Mesenchymal stem cell (in vitro differentiated cells and primary cell): ENCODE results near the gene MAST2.

ENCODE experiments used
- DNase-seq: peaks from one replicate; pipeline ENCODE4 v3.0.0-alpha.2; 2013
- H2AFZ ChIP-seq: one replicate; pipeline ENCODE4 v1.6.1; 2013; ENCODE audit warnings: low read depth, mild to moderate bottlenecking, control low read depth, inconsistent platforms, low read length, moderate library complexity
- H2AK5ac ChIP-seq: 2 replicates; pipeline ENCODE4 v1.6.1; 2013; ENCODE audit warnings: low read length, moderate library complexity, mild to moderate bottlenecking, inconsistent platforms; ENCODE audit not compliant: severe bottlenecking
- H2BK120ac ChIP-seq: one replicate; pipeline ENCODE4 v1.6.1; 2013; ENCODE audit warnings: low read depth, mild to moderate bottlenecking, inconsistent platforms, low read length, moderate library complexity
- H2BK12ac ChIP-seq, 2 experiments: one replicate each; pipeline ENCODE4 v1.6.1; 2013; ENCODE audit warnings: inconsistent platforms in 2 of 2, low read length in 2 of 2, mild to moderate bottlenecking in 2 of 2, moderate library complexity in 2 of 2, control low read depth in 1 of 2
- H2BK15ac ChIP-seq: one replicate; pipeline ENCODE4 v1.6.1; 2013; ENCODE audit warnings: mild to moderate bottlenecking, low read depth, inconsistent platforms; ENCODE audit not compliant: poor library complexity, severe bottlenecking
- H2BK5ac ChIP-seq: 2 replicates; pipeline ENCODE4 v1.6.1; 2013; ENCODE audit warnings: low read depth, mild to moderate bottlenecking, low read length, control low read depth, inconsistent platforms; ENCODE audit not compliant: poor library complexity, severe bottlenecking
- H3K14ac ChIP-seq, 2 experiments: one replicate each; pipeline ENCODE4 v1.6.1; 2013; ENCODE audit warnings: inconsistent platforms in 2 of 2, low read length in 2 of 2, control low read depth in 1 of 2, mild to moderate bottlenecking in 1 of 2, moderate library complexity in 1 of 2
- H3K18ac ChIP-seq, 2 experiments: one replicate each; pipeline ENCODE4 v1.6.1; 2013; ENCODE audit warnings: inconsistent platforms in 2 of 2, low read length in 2 of 2, control low read depth in 1 of 2, low read depth in 1 of 2, mild to moderate bottlenecking in 1 of 2
- H3K23ac ChIP-seq, 2 experiments: one replicate each; pipeline ENCODE4 v1.6.1; 2013; ENCODE audit warnings: inconsistent platforms in 2 of 2, low read length in 2 of 2, mild to moderate bottlenecking in 2 of 2, moderate library complexity in 2 of 2, control low read depth in 1 of 2
- H3K27ac ChIP-seq: 2 replicates; pipeline ENCODE4 v1.5.1; 2013; ENCODE audit warnings: mild to moderate bottlenecking, moderate library complexity, low read length, control low read depth, inconsistent platforms; ENCODE audit not compliant: poor library complexity, severe bottlenecking
- H3K27me3 ChIP-seq, 2 experiments: 2 replicates each; pipeline versions ENCODE4 v1.6.1 to v1.7.0; 2013; ENCODE audit warnings: low read length in 2 of 2, mild to moderate bottlenecking in 2 of 2, moderate library complexity in 2 of 2, control low read depth in 1 of 2, inconsistent platforms in 1 of 2; ENCODE audit not compliant: control insufficient read depth in 1 of 2, insufficient read depth in 1 of 2
- H3K36me3 ChIP-seq, 2 experiments: 2 replicates each; pipeline versions ENCODE4 v1.6.1 to v1.7.0; 2013; ENCODE audit warnings: low read length in 2 of 2, control low read depth in 1 of 2, inconsistent platforms in 1 of 2, low read depth in 1 of 2, mild to moderate bottlenecking in 1 of 2; ENCODE audit not compliant: insufficient read depth in 2 of 2, control insufficient read depth in 1 of 2
- H3K4ac ChIP-seq, 2 experiments: one replicate each; pipeline ENCODE4 v1.6.1; 2013; ENCODE audit warnings: inconsistent platforms in 2 of 2, low read length in 2 of 2, mild to moderate bottlenecking in 2 of 2, moderate library complexity in 2 of 2, control low read depth in 1 of 2, low read depth in 1 of 2
- H3K4me1 ChIP-seq: 2 replicates; pipeline ENCODE4 v1.6.1; 2013; ENCODE audit warnings: low read depth, low read length, control low read depth; ENCODE audit not compliant: control insufficient read depth, insufficient read depth
- H3K4me2 ChIP-seq: 2 replicates; pipeline ENCODE4 v1.6.1; 2013; ENCODE audit warnings: low read length, mild to moderate bottlenecking, inconsistent platforms; ENCODE audit not compliant: poor library complexity, severe bottlenecking
- H3K4me3 ChIP-seq, 2 experiments: 2 replicates each; pipeline versions ENCODE4 v1.5.1 to v1.7.0; 2013; ENCODE audit warnings: low read length in 2 of 2, mild to moderate bottlenecking in 2 of 2, control low read depth in 1 of 2, low read depth in 1 of 2; ENCODE audit not compliant: insufficient read depth in 1 of 2
- H3K79me1 ChIP-seq: replicated peaks from 2 replicates; pipeline ENCODE4 v1.6.1; 2013; ENCODE audit warnings: mild to moderate bottlenecking, control low read depth, low read length, inconsistent platforms; ENCODE audit not compliant: poor library complexity, severe bottlenecking
- H3K9ac ChIP-seq: 2 replicates; pipeline ENCODE4 v1.7.0; 2013; ENCODE audit warnings: mild to moderate bottlenecking, low read length, moderate library complexity
- H3K9me3 ChIP-seq: 2 replicates; pipeline ENCODE4 v1.7.0; 2013; ENCODE audit warnings: mild to moderate bottlenecking, low read length; ENCODE audit not compliant: control insufficient read depth
- H4K8ac ChIP-seq: one replicate; pipeline ENCODE4 v1.6.1; 2013; ENCODE audit warnings: inconsistent platforms, mild to moderate bottlenecking, low read length, moderate library complexity
- H4K91ac ChIP-seq: one replicate; pipeline ENCODE4 v1.6.1; 2013; ENCODE audit warnings: mild to moderate bottlenecking, low read length, inconsistent platforms
- WGBS: methylation state at CpG from one replicate; pipeline ENCODE4 v1.1.7; 2013; ENCODE audit warnings: mixed read lengths; 5-methylcytosine and 5-hydroxymethylcytosine counted together

The MAST2 gene

GRCh38 chr1:46076343-46076742, 272.9 kb downstream of the MAST2 start:
- Histone ChIP-seq H2AK5ac (no peak overlapping the region), H3K27me3 (no peaks in the 10 kb centered on the region), H3K18ac (no peak overlapping the region), H4K8ac (no peak overlapping the region), H2BK12ac (no peak overlapping the region), H3K4me3 (no peak overlapping the region), H2BK5ac (no peak overlapping the region), H3K23ac (no peak overlapping the region), H3K36me3 (peaks cover 4 to 10% of the 10 kb centered on the region in 2 experiments), H2AFZ (no peak overlapping the region), H3K4me2 (no peak overlapping the region), H2BK15ac (no peak overlapping the region), H4K91ac (no peak overlapping the region), H3K14ac (no peak overlapping the region), H2BK120ac (no peak overlapping the region), H3K4ac (no peak overlapping the region), H3K79me1 (peaks cover 19% of the 10 kb centered on the region), H3K9me3 (no peaks in the 10 kb centered on the region), H3K9ac (no peak overlapping the region), H3K4me1 (peaks cover 3% of the 10 kb centered on the region), H3K27ac (no peak overlapping the region)
- 95% methylated on average over 2 of the region's 2 CpGs for WGBS
- no peak for DNase-seq

GRCh38 chr1:46077644-46078043, 274.2 kb downstream of the MAST2 start:
- no peak overlapping the region for H4K91ac ChIP-seq
- no peak overlapping the region for H4K8ac ChIP-seq
- no peaks in the 10 kb centered on the region for H3K27me3 ChIP-seq
- H2BK120ac ChIP-seq: no peak overlapping the region
- H3K4me2 ChIP-seq: no peak overlapping the region
- WGBS: 100% methylated on average over 4 of the region's 4 CpGs
- peak overlapping the region in 1 of 2 experiments; percentile 43 for H3K18ac ChIP-seq
- peaks cover 23% of the 10 kb centered on the region for H3K79me1 ChIP-seq
- peaks cover 3% of the 10 kb centered on the region for H3K4me1 ChIP-seq
- no peak overlapping the region for H3K23ac ChIP-seq
- no peak overlapping the region for H3K9ac ChIP-seq
- H3K36me3 ChIP-seq: peaks cover 4 to 10% of the 10 kb centered on the region in 2 experiments
- H3K4me3 ChIP-seq: no peak overlapping the region
- H3K9me3 ChIP-seq: no peaks in the 10 kb centered on the region
- no peak overlapping the region for H2BK5ac ChIP-seq
- H3K27ac ChIP-seq: no peak overlapping the region
- no peak overlapping the region for H2BK12ac ChIP-seq
- no peak overlapping the region for H2AK5ac ChIP-seq
- no peak overlapping the region for H3K14ac ChIP-seq
- H2AFZ ChIP-seq: no peak overlapping the region
- no peak overlapping the region for H3K4ac ChIP-seq
- no peak for DNase-seq
- no peak overlapping the region for H2BK15ac ChIP-seq

- no peak overlapping the region for H3K4me3 ChIP-seq
- no peak overlapping the region for H4K8ac ChIP-seq
- peaks cover 15% of the 10 kb centered on the region for H3K79me1 ChIP-seq
- no peak overlapping the region for H2BK5ac ChIP-seq
- no peak overlapping the region for H2AK5ac ChIP-seq
- peaks cover 3% of the 10 kb centered on the region for H3K4me1 ChIP-seq
- H3K23ac ChIP-seq: no peak overlapping the region
- DNase-seq: no peak
- no peak overlapping the region for H3K4me2 ChIP-seq
- no peak overlapping the region for H2BK120ac ChIP-seq
- no peaks in the 10 kb centered on the region for H3K9me3 ChIP-seq
- no peak overlapping the region for H2BK12ac ChIP-seq
- H3K27ac ChIP-seq: no peak overlapping the region
- H4K91ac ChIP-seq: no peak overlapping the region
- H3K36me3 ChIP-seq: peaks cover 0 to 5% of the 10 kb centered on the region in 2 experiments
- no peak overlapping the region for H2BK15ac ChIP-seq
- 79% methylated on average over 3 of the region's 3 CpGs for WGBS
- H3K27me3 ChIP-seq: no peaks in the 10 kb centered on the region
- no peak overlapping the region for H3K18ac ChIP-seq
- H3K9ac ChIP-seq: no peak overlapping the region
- H2AFZ ChIP-seq: no peak overlapping the region
- no peak overlapping the region for H3K4ac ChIP-seq
- no peak overlapping the region for H3K14ac ChIP-seq
Measured at GRCh38 chr1:46080257-46080656, 276.8 kb downstream of the MAST2 start.

- Histone ChIP-seq H2BK5ac (no peak overlapping the region), H4K8ac (no peak overlapping the region), H3K4me1 (peaks cover 3% of the 10 kb centered on the region), H3K9me3 (no peaks in the 10 kb centered on the region), H2BK120ac (no peak overlapping the region), H2AFZ (no peak overlapping the region), H3K27ac (no peak overlapping the region), H3K4me3 (no peak overlapping the region), H3K36me3 (peaks cover 0 to 1% of the 10 kb centered on the region in 2 experiments), H2BK12ac (no peak overlapping the region), H4K91ac (no peak overlapping the region), H2BK15ac (no peak overlapping the region), H2AK5ac (no peak overlapping the region), H3K9ac (no peak overlapping the region), H3K4ac (no peak overlapping the region), H3K79me1 (peaks cover 16% of the 10 kb centered on the region), H3K4me2 (no peak overlapping the region), H3K27me3 (no peaks in the 10 kb centered on the region), H3K23ac (no peak overlapping the region), H3K18ac (no peak overlapping the region), H3K14ac (no peak overlapping the region)
- WGBS: 97% methylated on average over 7 of the region's 7 CpGs
- no peak for DNase-seq
Measured at GRCh38 chr1:46081206-46081605, 277.8 kb downstream of the MAST2 start.
